ENCODE data around the gene DEFB131B. TPM values are rescaled to one million over a fixed set of nuclear protein-coding genes. Genes with fewer than 3 reads are reported as not detected.
A peak's percentile ranks its signal among the peaks of the same experiment; 100 is the strongest.
"Not testable (repeated sequence)": the region's sequence is repeated elsewhere in the genome, so short reads cannot be mapped to it uniquely, and the experiment has no call there.

Gene DEFB131B
- total RNA-seq, 1 donor: not detected

DNA sequence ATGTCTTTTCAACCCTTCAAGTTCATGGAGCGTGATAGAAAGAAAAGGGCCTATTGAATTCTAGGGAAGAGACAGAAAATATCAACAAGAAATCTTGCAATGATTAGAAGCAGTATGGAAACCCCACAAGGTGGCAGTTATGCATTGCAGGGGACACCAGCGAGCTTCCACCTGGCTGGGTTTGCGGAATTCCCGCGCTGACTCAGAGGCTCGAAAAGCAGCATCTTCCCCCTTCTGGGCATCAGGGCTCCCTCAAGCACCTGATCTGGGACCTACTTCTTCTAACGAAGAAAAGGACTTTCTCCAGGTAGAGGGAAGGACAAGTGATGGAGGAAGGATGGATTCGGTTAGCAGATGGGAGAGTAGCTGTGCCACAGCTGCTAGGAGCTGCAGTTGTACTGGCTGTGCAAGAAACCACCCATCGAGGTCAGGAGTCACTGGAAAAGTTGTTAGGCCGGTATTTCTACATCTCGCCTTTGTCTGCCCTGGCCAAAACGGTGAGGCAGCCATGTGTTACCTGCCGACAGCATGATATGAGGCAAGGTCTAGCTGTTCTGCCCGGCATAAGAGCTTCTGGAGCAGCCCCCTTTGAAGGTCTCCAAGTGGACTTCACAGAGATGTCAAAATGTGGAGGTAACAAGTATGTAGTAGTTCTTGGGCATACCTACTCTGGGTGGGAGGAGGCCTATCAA is 11.1 kb downstream of the DEFB131B start:
- H3K4me3 ChIP-seq (ENCODE audit: low read depth, low read length); DNase-seq (ENCODE audit: low read depth): not testable (repeated sequence)

GRCh38 chr11:71895961-71896360 is 17.7 kb downstream of the DEFB131B start:
- no peak for TF ChIP-seq CTCF (IDR thresholded peaks at IDR 0.05; ENCODE audit: insufficient read depth, low read depth, low read length)
- no peak for DNase-seq (ENCODE audit: low read depth)
- no peak overlapping the region for H3K4me3 ChIP-seq (ENCODE audit: low read depth, low read length)

- not testable (repeated sequence) for H3K4me3 ChIP-seq (ENCODE audit: low read depth, low read length)
- peak; percentile 68 for DNase-seq (ENCODE audit: low read depth)
Observed at GRCh38 chr11:71901137-71901536, 22.9 kb downstream of the DEFB131B start.

DNA sequence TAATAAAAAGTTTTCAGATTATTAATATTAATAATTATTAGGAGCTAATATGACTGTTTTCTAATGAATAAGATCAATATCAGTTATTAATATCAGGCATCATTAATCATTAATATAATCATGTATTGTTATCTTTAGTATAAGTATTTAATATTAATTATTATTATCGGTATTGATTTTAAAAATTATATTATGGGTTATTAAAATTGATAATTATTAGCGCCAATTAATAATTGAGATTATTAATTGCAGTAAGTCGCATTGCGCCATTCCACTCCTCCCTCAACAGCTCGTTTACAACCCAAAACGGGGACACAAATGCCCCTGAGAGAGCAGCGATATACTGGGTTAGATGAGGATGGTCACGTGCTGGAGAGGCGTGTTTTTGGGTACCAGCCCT is 30.0 kb downstream of the DEFB131B start:
- H3K4me3 ChIP-seq (ENCODE audit: low read depth, low read length): no peak overlapping the region
- no peak for DNase-seq (ENCODE audit: low read depth)

DNA sequence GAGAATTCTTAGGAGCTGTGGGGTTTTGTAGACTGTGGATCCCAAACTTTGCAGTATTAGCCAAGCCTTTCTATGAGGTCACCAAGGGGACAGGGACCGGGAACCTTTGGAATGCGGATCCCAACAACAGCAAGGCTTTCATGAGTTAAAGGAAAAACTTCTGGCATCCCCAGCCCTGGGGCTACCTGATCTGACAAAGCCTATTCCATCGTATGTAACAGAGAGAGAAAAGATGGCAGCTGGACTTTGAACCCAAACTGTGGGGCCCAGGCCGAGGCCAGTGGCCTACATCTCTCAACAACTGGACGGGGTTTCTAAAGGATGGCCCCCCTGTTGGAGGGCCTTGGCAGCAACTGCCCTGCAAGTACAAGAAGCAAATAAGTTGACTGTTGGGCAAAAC is 32.5 kb downstream of the DEFB131B start:
- H3K4me3 ChIP-seq (ENCODE audit: low read depth, low read length); DNase-seq (ENCODE audit: low read depth): not testable (repeated sequence)

More for the DNA sequence above, 30.0 kb downstream of the DEFB131B start:
- TF ChIP-seq CTCF (IDR thresholded peaks at IDR 0.05; ENCODE audit: insufficient read depth, low read depth, low read length): no peak

DNA sequence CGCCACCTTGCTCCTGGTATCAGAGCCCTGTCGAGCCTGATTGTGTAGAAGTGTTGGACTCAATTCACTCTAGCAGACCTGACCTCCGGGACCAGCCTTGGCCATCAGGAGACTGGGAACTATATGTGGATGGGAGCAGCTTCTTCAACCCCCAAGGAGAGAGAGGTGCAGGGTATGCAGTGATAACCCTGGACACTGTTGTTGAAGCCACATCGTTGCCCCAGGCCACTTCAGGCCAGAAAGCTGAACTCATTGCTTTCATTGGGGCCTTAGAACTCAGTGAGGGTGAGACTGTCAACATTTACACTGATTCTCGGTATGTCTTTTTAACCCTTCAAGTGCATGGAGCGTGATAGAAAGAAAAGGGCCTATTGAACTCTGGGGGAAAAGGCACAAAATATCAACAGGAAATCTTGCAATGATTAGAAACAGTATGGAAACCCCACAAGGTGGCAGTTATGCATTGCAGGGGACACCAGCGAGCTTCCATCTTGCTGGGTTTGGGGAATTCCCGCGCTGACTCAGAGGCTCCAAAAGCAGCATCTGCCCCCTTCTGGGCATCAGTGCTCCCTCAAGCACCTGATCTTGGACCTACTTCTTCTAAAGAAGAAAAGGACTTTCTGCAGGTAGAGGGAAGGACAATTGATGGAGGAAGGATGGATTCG is 33.2 kb downstream of the DEFB131B start:
- DNase-seq (ENCODE audit: low read depth): not testable (repeated sequence)

DNA sequence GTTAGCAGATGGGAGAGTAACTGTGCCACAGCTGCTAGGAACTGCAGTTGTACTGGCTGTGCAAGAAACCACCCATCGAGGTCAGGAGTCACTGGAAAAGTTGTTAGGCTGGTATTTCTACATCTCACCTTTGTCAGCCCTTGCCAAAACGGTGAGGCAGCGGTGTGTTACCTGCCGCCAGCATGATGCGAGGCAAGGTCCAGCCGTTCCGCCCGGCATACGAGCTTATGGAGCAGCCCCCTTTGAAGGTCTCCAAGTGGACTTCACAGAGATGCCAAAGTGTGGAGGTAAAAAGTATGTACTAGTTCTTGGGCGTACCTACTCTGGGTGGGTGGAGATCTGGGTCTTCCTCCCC is 33.7 kb downstream of the DEFB131B start:
- DNase-seq (ENCODE audit: low read depth); H3K4me3 ChIP-seq (ENCODE audit: low read depth, low read length): not testable (repeated sequence)

More for the DNA sequence above, 33.2 kb downstream of the DEFB131B start:
- H3K4me3 ChIP-seq (ENCODE audit: low read depth, low read length): not testable (repeated sequence)

DNA sequence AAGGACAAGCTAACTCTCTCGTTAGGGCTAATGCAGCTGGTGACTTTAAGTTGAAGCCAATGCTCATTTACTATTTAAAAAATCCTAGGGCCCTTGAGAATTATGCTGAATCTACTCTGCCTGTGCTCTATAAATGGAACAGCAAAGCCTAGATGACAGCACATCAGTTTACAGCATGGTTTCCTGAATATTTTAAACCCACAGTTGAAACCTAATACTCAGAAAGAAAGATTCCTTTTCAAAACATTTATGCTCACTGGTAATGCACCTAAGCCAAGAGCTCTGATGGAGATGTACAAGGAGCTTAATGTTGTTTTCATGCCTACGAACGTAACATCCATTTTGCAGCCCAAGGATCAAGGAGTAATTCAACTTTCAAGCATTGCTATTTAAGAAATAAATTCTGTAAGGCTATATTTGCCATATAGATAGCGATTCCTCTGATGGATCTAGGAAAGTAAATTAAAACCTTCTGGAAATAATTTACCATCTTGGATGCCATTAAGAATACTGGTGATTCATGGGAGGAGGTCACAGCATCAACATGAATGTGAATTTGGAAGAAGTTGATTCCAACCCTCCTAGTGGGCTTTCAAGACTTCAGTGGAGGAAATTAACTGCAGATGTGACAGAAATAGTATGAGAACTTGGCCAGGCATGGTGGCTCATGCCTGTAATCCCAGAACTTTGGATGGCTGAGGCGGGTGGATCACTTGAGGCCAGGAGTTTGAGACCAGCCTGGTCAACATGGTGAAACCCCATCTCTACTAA is 35.7 kb downstream of the DEFB131B start:
- peak; percentile 39 for DNase-seq (ENCODE audit: low read depth)
- no peak overlapping the region for H3K4me3 ChIP-seq (ENCODE audit: low read depth, low read length)
- no peak for TF ChIP-seq CTCF (IDR thresholded peaks at IDR 0.05; ENCODE audit: insufficient read depth, low read depth, low read length)

DNA sequence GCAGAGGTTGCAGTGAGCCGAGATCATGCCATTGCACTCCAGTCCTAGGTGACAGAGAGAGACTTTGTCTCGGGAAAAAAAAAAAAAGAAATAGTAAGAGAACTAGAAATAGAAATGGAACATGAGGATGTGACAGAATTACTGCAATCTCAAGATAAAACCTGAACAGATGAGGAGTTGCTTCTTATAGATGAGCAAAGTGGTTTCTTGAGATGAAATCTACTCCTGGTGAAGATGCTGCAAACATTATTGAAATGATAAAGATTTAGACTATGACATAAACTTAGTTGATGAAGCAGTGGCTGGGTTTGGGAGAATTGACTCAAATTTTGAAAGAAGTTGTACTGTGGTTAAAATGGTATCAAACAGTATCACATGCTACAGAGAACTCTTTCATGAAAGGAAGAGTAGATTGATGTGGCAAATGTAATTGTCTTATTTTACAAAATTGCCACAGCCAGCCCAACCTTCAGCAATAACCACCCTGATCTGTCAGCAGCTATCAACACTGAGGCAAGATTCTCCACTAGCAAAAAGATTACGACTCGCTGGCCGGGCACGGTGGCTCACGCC is 36.5 kb downstream of the DEFB131B start:
- no peak for DNase-seq (ENCODE audit: low read depth)
- no peak for TF ChIP-seq CTCF (IDR thresholded peaks at IDR 0.05; ENCODE audit: insufficient read depth, low read depth, low read length)
- no peak overlapping the region for H3K4me3 ChIP-seq (ENCODE audit: low read depth, low read length)

Measured in fibroblast of villous mesenchyme (primary cell).